HepG2 (cell line): ENCODE results near the gene TMEM121. TPM values are rescaled to one million over a fixed set of nuclear protein-coding genes. Genes with fewer than 3 reads are reported as not detected.

Source experiments
- ATAC-seq: fragments of 200-7000 bp; cut with Tn5 transposase; 3 replicates; pipeline ENCODE4 v1.9.1; 2020; ENCODE audit warnings: mild to moderate bottlenecking, moderate library complexity
- BruUV-seq: library from RNA; stranded (reverse); fragments of 400-500 nt; replicated peaks from 2 replicates; lab custom pipeline; 2021; lab: Mats Ljungman, UMichigan
- CTCF ChIA-PET: fragments of 300-600 bp; formaldehyde crosslinking; extraction: SDS; loops from one replicate; lab custom pipeline; 2021; ENCODE audit warnings: low total read pairs, inconsistent platforms, low intra/inter-chr PET ratio; lab: Yijun Ruan, JAX
- POLR2A ChIA-PET: fragments of 350-600 bp; sonication (Branson Sonifier 250); formaldehyde crosslinking; loops from one replicate; lab custom pipeline; 2020; ENCODE audit warnings: antibody characterized with exemption, inconsistent platforms; lab: Yijun Ruan, JAX
- DNase-seq: peaks from one replicate; pipeline ENCODE4 v3.0.0-alpha.2; 2015; ENCODE audit warnings: low spot score
- FAIRE-seq: peaks from 3 replicates; lab custom pipeline; 2011; peaks lifted over from hg19 to GRCh38; lab: Jason Lieb, UNC
- H2AFZ ChIP-seq: one replicate; pipeline ENCODE4 v1.6.1; 2011; ENCODE audit warnings: low read length, inconsistent platforms
- H3K27ac ChIP-seq: fragments of 300-600 bp; 3 replicates; pipeline ENCODE4 v1.8.0; 2011; ENCODE audit warnings: mixed run types, mild to moderate bottlenecking, mixed read lengths, low read length, inconsistent platforms; ENCODE audit not compliant: insufficient read depth; ENCODE audit errors: extremely low read length
- H3K27me3 ChIP-seq, 2 experiments: fragments of 200-600 bp in 1 of 2; 2 replicates in 1 of 2; 3 replicates in 1 of 2; pipeline versions ENCODE4 v1.6.0 to v1.8.0; 2011; ENCODE audit warnings: low read length in 2 of 2, mild to moderate bottlenecking in 2 of 2, moderate library complexity in 2 of 2, inconsistent platforms in 1 of 2; ENCODE audit not compliant: insufficient read depth in 2 of 2, control insufficient read depth in 1 of 2
- H3K36me3 ChIP-seq, 2 experiments: fragments of 200-600 bp in 1 of 2; replicated peaks in 1 of 2; 2 replicates in 1 of 2; 3 replicates in 1 of 2; pipeline versions ENCODE4 v1.5.1 to v1.8.0; 2011; ENCODE audit warnings: low read length in 2 of 2, inconsistent platforms in 1 of 2; ENCODE audit not compliant: insufficient read depth in 2 of 2, control insufficient read depth in 1 of 2
- H3K4me1 ChIP-seq: 2 replicates; pipeline ENCODE4 v1.5.1; 2012; ENCODE audit warnings: low read length, inconsistent platforms; ENCODE audit not compliant: insufficient read depth
- H3K4me2 ChIP-seq: 2 replicates; pipeline ENCODE4 v1.6.0; 2011; ENCODE audit warnings: low read depth, low read length, inconsistent platforms
- H3K4me3 ChIP-seq, 3 experiments: fragments of 200-600 bp in 1 of 3; sonication (generic), shearing (Covaris generic) in 1 of 3; replicated peaks in 1 of 3; 2 replicates each; pipeline ENCODE4 v1.5.1; 2011 to 2016; ENCODE audit warnings: low read length in 3 of 3, inconsistent platforms in 2 of 3, low read depth in 2 of 3, mild to moderate bottlenecking in 2 of 3, control low read depth in 1 of 3, mixed read lengths in 1 of 3; ENCODE audit not compliant: insufficient read depth in 1 of 3
- H3K79me2 ChIP-seq: one replicate; pipeline ENCODE4 v1.6.1; 2011; ENCODE audit warnings: low read length, inconsistent platforms; ENCODE audit not compliant: insufficient read depth
- H3K9ac ChIP-seq: 2 replicates; pipeline ENCODE4 v1.6.0; 2011; ENCODE audit warnings: mild to moderate bottlenecking, low read depth, low read length, inconsistent platforms; ENCODE audit not compliant: insufficient read depth
- H3K9me3 ChIP-seq: 2 replicates; pipeline ENCODE4 v1.5.1; 2012; ENCODE audit warnings: mild to moderate bottlenecking, low read length
- H4K20me1 ChIP-seq: 2 replicates; pipeline ENCODE4 v1.6.0; 2011; ENCODE audit warnings: inconsistent platforms, mild to moderate bottlenecking, low read length, moderate library complexity; ENCODE audit not compliant: insufficient read depth
- BRD4 ChIP-seq: sonication (generic); formaldehyde crosslinking; IDR thresholded peaks from 2 replicates; pipeline ENCODE4 v1.4.0; 2020; ENCODE audit warnings: missing genetic modification reagents
- CEBPG ChIP-seq: IDR thresholded peaks from 2 replicates; pipeline ENCODE4 v1.6.1; 2016
- ERF ChIP-seq: IDR thresholded peaks from 2 replicates; pipeline ENCODE4 v1.6.1; 2018; ENCODE audit warnings: missing biosample characterization, missing genetic modification reagents
- MTF2 ChIP-seq: sonication (generic); formaldehyde crosslinking; IDR thresholded peaks from 2 replicates; pipeline ENCODE4 v1.5.0; 2020; ENCODE audit warnings: missing genetic modification reagents, borderline replicate concordance
- MYC ChIP-seq: sonication (generic); formaldehyde crosslinking; IDR thresholded peaks from 2 replicates; pipeline ENCODE4 v1.9.0; 2021; ENCODE audit warnings: missing genetic modification reagents, borderline replicate concordance
- NCOA2 ChIP-seq: sonication (generic); formaldehyde crosslinking; IDR thresholded peaks from 2 replicates; pipeline ENCODE4 v1.8.0; 2022; ENCODE audit warnings: inconsistent platforms
- NONO ChIP-seq, 2 experiments: fragments of 450-650 bp in 1 of 2; sonication (generic) in 1 of 2; formaldehyde crosslinking in 1 of 2; IDR thresholded peaks in 1 of 2; conservative IDR thresholded peaks in 1 of 2; 2 replicates each; pipeline versions ENCODE4 v1.6.1 to v1.8.0; 2017 to 2022; ENCODE audit warnings: mild to moderate bottlenecking in 1 of 2, missing genetic modification reagents in 1 of 2, moderate library complexity in 1 of 2
- PLRG1 ChIP-seq: fragments of 450-650 bp; conservative IDR thresholded peaks from 2 replicates; pipeline ENCODE4 v1.6.1; 2016
- SP1 ChIP-seq, 2 experiments: fragments of 450-650 bp in 1 of 2; sonication (generic) in 1 of 2; formaldehyde crosslinking in 1 of 2; IDR thresholded peaks; 2 replicates each; pipeline versions ENCODE4 v1.4.0 to v1.6.1; 2016 to 2020; ENCODE audit warnings: missing genetic modification reagents in 1 of 2
- ZFY ChIP-seq: sonication (generic); formaldehyde crosslinking; IDR thresholded peaks from 2 replicates; pipeline ENCODE4 v1.4.0; 2020; ENCODE audit warnings: missing genetic modification reagents
- ZNF317 ChIP-seq: sonication (generic); formaldehyde crosslinking; IDR thresholded peaks from 2 replicates; pipeline ENCODE4 v1.5.0; 2020; ENCODE audit warnings: mild to moderate bottlenecking, missing genetic modification reagents
- ZNF451 ChIP-seq: sonication (generic); formaldehyde crosslinking; IDR thresholded peaks from 2 replicates; pipeline ENCODE4 v1.5.0; 2020; ENCODE audit warnings: mild to moderate bottlenecking, missing genetic modification reagents
- ZNF598 ChIP-seq: sonication (generic); formaldehyde crosslinking; IDR thresholded peaks from 2 replicates; pipeline ENCODE4 v1.5.1; 2020; ENCODE audit warnings: mild to moderate bottlenecking, missing genetic modification reagents, borderline replicate concordance
- ZNF670 ChIP-seq: sonication (generic); formaldehyde crosslinking; IDR thresholded peaks from 2 replicates; pipeline ENCODE4 v1.8.0; 2022; ENCODE audit warnings: mild to moderate bottlenecking, missing genetic modification reagents, borderline replicate concordance
- ZNF75D ChIP-seq: sonication (generic); formaldehyde crosslinking; IDR thresholded peaks from 2 replicates; pipeline ENCODE4 v1.8.1; 2023; ENCODE audit warnings: missing genetic modification reagents, mild to moderate bottlenecking, borderline replicate concordance
- ZNF83 ChIP-seq: sonication (generic); formaldehyde crosslinking; IDR thresholded peaks from 2 replicates; pipeline ENCODE4 v1.4.0; 2020; ENCODE audit warnings: missing genetic modification reagents, mild to moderate bottlenecking, borderline replicate concordance
- WGBS: methylation state at CpG from one replicate; pipeline ENCODE4 v1.1.6; 2017; ENCODE audit warnings: low lambda C conversion rate; 5-methylcytosine and 5-hydroxymethylcytosine counted together
- in situ Hi-C: cut with HindIII; loops from 2 replicates; pipeline ENCODE4 v1.10.0; 2017; ENCODE audit warnings: low pct_unique_long_range_greater_than_20kb; ENCODE audit not compliant: extremely low pct_ligation_motif_present
- intact Hi-C: fragments of 100-400 bp; cut with micrococcal nuclease; formaldehyde crosslinking; loops from one replicate; pipeline ENCODE4 v1.10.0; 2022; ENCODE audit not compliant: unreplicated experiment
- polyA plus RNA-seq, 8 experiments: library from polyadenylated mRNA; depleted of rRNA in 3 of 8; stranded (reverse) in 7 of 8; unstranded in 1 of 8; fragments of >200 nt; fragmentation: Illumina TruSeq in 4 of 8; extraction: Trizol in 4 of 8; gene quantifications; 2 replicates each; pipeline versions ENCODE4 v1.2.1 to v1.2.3, GENCODE V29; 2011 to 2016; ENCODE audit warnings: low read depth in 4 of 8, missing spikeins in 1 of 8, mixed read lengths in 1 of 8; ENCODE audit not compliant: insufficient read depth in 1 of 8
- total RNA-seq, 5 experiments: library from RNA; depleted of rRNA; stranded (reverse); fragments of >200 nt; fragmentation: Illumina TruSeq; extraction: Trizol; gene quantifications; 2 replicates each; pipeline ENCODE4 v1.2.3, GENCODE V29; 2016; ENCODE audit warnings: low read depth in 1 of 5
- TF ChIP-seq, protein P1 (sequence below): sonication (generic); formaldehyde crosslinking; IDR thresholded peaks from 2 replicates; pipeline ENCODE4 v1.8.0; 2022; ENCODE audit warnings: missing genetic modification reagents, low read depth, mild to moderate bottlenecking, borderline replicate concordance
- TF ChIP-seq, protein P2 (sequence below): sonication (generic); formaldehyde crosslinking; IDR thresholded peaks from 2 replicates; pipeline ENCODE4 v1.8.0; 2022; ENCODE audit warnings: missing genetic modification reagents, mild to moderate bottlenecking, borderline replicate concordance
- TF ChIP-seq, protein P3 (sequence below): sonication (generic); formaldehyde crosslinking; IDR thresholded peaks from 2 replicates; pipeline ENCODE4 v1.8.0; 2022; ENCODE audit warnings: mild to moderate bottlenecking, missing genetic modification reagents, moderate library complexity

The TMEM121 gene
- total and polyA plus RNA-seq, 2 of the 13 experiments (the other 11 are each of a cell fraction or from before 2014, with no cell fraction given): 6.6 to 19.0 TPM

DNA sequence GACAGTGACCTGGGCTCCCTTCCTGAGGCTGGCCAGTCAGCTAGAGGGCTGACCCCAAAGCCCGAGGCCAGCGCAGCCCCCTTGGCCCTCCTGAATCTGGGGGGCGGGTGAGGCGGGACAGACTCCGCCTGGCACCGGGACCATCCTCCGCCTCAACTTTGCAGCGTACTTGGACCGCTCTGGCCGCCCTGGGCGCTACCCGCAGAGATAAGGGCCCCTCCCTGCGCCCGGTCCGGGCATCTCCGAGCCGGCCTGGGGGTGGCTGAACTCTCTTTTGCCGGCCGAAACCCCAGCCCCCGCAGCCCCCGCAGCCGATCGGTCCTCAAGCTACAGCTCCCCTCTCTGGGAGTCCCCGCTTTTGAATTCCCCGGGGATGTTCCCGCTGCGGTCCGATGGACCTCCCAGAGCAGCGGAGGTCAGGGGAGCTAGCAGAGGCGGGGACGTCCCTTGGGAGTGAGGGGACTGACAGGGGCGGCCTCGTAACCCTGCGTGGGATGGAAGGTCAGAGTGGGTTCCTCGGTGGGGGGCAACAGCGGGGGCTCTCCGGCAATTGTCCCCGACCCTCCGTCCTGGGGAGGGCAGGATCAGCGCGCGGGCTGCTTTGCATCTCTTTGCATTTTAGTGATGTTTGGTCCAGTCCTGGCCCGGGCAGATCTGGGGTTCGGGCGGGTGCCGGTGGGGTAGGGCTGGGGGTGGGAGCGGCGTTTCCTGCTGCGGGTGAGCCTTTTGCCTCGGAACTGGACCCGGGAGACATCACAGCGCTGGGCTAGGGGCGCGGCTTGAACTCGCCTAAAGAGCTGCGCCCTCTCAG lies 40.0 kb upstream of the TMEM121 start, which contains the start of gene CRIP1 (continued):
- TF ChIP-seq MTF2 (0 out of 2 replicates have a peak, but pooled peaks have one; percentile 30), BRD4 (CRISPR knock-in tag) (no peak), ZNF598 (CRISPR knock-in tag) (no peak), PLRG1 (no peak), SP1 (IDR thresholded peaks at IDR 0.05) (no peak), SP1 (CRISPR knock-in tag; IDR thresholded peaks at IDR 0.05) (0 out of 2 replicates have a peak, but pooled peaks have one; percentile 3)
- TF ChIP-seq, protein P1, sequence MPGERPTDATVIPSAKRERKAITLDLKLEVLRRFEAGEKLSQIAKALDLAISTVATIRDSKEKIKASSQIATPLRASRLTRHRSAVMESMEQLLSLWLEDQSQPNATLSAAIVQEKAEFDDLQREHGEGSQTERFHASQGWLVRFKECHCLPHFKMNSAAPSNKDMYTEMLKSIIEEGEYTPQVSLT: no peak
- TF ChIP-seq, all 625 proteins: peak for 18

DNA sequence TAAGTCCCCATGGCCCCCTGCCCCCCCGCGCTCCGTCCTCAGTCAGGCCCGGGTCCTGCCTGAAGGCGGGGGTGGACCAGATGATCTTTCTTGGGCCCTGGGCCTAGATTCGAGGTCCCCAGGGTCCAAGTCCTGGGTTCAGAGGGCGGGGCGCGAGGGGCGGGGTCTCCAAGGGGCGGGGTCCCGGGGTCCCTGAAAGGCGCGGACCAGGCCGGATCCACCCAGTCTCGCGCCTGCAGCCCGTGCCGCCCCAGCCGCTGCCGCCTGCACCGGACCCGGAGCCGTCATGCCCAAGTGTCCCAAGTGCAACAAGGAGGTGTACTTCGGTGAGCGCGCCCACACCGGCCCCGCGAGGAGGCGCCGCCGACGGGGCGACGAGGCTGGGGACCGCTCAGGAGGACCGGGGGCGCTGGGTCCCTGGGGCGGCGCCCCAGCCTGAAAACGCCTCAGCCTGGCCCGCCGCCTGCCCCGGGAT lies 39.4 kb upstream of the TMEM121 start:
- no TSS peak for BruUV-seq
- CTCF ChIA-PET: interaction anchor here (1.6 kb wide), 1 partner anchor 117 kb away, joined by 6 read pairs; no protein-coding TSS in a partner anchor
- H3K27ac ChIP-seq: peak overlapping the region; percentile 39
- TF ChIP-seq NCOA2 (CRISPR knock-in tag): no peak
- no peak for TF ChIP-seq ZNF83 (CRISPR knock-in tag)
- peak; percentile 77 for TF ChIP-seq ZFY (CRISPR knock-in tag)
- no peak for TF ChIP-seq ZNF317 (CRISPR knock-in tag)
- no peak for TF ChIP-seq MYC
- no peak for TF ChIP-seq SP1 (IDR thresholded peaks at IDR 0.05)
- no peak for TF ChIP-seq SP1 (CRISPR knock-in tag; IDR thresholded peaks at IDR 0.05)
- TF ChIP-seq ZNF451 (CRISPR knock-in tag): no peak
- no peak for TF ChIP-seq ZNF670
- TF ChIP-seq, protein P2, sequence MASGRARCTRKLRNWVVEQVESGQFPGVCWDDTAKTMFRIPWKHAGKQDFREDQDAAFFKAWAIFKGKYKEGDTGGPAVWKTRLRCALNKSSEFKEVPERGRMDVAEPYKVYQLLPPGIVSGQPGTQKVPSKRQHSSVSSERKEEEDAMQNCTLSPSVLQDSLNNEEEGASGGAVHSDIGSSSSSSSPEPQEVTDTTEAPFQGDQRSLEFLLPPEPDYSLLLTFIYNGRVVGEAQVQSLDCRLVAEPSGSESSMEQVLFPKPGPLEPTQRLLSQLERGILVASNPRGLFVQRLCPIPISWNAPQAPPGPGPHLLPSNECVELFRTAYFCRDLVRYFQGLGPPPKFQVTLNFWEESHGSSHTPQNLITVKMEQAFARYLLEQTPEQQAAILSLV (CRISPR knock-in tag): peak; percentile 54; the same call in 1 of the 2 replicates
- TF ChIP-seq, protein P3, sequence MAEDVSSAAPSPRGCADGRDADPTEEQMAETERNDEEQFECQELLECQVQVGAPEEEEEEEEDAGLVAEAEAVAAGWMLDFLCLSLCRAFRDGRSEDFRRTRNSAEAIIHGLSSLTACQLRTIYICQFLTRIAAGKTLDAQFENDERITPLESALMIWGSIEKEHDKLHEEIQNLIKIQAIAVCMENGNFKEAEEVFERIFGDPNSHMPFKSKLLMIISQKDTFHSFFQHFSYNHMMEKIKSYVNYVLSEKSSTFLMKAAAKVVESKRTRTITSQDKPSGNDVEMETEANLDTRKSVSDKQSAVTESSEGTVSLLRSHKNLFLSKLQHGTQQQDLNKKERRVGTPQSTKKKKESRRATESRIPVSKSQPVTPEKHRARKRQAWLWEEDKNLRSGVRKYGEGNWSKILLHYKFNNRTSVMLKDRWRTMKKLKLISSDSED (CRISPR knock-in tag): no peak
- no peak for TF ChIP-seq NONO (IDR thresholded peaks at IDR 0.05)
- TF ChIP-seq NONO (CRISPR knock-in tag; conservative IDR thresholded peaks at IDR 0.05): peak; percentile 72; the same call in 1 of the 2 replicates
- no peak for TF ChIP-seq CEBPG (CRISPR knock-in tag)
- TF ChIP-seq ZNF75D: no peak
- TF ChIP-seq ERF (CRISPR knock-in tag): no peak

More for the DNA sequence above, 39.4 kb upstream of the TMEM121 start:
- no CpG with 5 or more reads among the region's 45 CpGs for WGBS
- H3K4me3 ChIP-seq: peak overlapping the region; percentile 57 to 76 (median 68); a peak in 5 of 6 replicates
- no peaks in the 10 kb centered on the region for H4K20me1 ChIP-seq
- no peak for DNase-seq
- in situ Hi-C loops: loop anchor here (5.0 kb wide), 2 partner anchors 40 to 110 kb away; partner anchors contain the start of gene TMEM121
- no peak for FAIRE-seq
- H3K79me2 ChIP-seq: no peaks in the 10 kb centered on the region
- H2AFZ ChIP-seq: no peak overlapping the region
- H3K9ac ChIP-seq: peak overlapping the region; percentile 75
- H3K36me3 ChIP-seq: no peaks in the 10 kb centered on the region
- H3K4me2 ChIP-seq: peak overlapping the region; percentile 98
- POLR2A ChIA-PET: interaction anchor here (1.1 kb wide), 1 partner anchor 10 kb away, joined by 3 read pairs; no protein-coding TSS in a partner anchor
- no peaks in the 10 kb centered on the region for H3K9me3 ChIP-seq
- intact Hi-C loops: loop anchor here (5.0 kb wide), 1 partner anchor 75 kb away; no protein-coding TSS in a partner anchor
- no peak for ATAC-seq
- peaks cover 2 to 32% of the 10 kb centered on the region in 2 experiments; a peak in 4 of 5 replicates for H3K27me3 ChIP-seq
- H3K4me1 ChIP-seq: peaks cover 71% of the 10 kb centered on the region
